KOPT-K1 (cell line): ENCODE measurements around the gene TMEM150C.
"Not testable (repeated sequence)": the region's sequence is repeated elsewhere in the genome, so short reads cannot be mapped to it uniquely, and the experiment has no call there.

Source experiments
- H3K27ac ChIP-seq: fragments of 200-600 bp; sonication (generic); 2 replicates; pipeline ENCODE4 v1.5.1; 2016; ENCODE audit warnings: antibody characterized with exemption, mild to moderate bottlenecking, low read depth, low read length; ENCODE audit not compliant: poor library complexity, severe bottlenecking
- H3K36me3 ChIP-seq: fragments of 200-600 bp; sonication (generic); 2 replicates; pipeline ENCODE4 v1.5.1; 2017; ENCODE audit warnings: antibody characterized with exemption, mild to moderate bottlenecking, low read length, moderate library complexity; ENCODE audit not compliant: insufficient read depth
- H3K9me3 ChIP-seq: fragments of 200-600 bp; sonication (generic); 2 replicates; pipeline ENCODE4 v1.5.1; 2017; ENCODE audit warnings: antibody characterized with exemption, low read length, mild to moderate bottlenecking; ENCODE audit not compliant: insufficient read depth, poor library complexity, severe bottlenecking

The TMEM150C gene

GRCh38 chr4:82551734-82552133 lies 10.1 kb downstream of the TMEM150C start:
- H3K27ac ChIP-seq: no peak overlapping the region
- no peaks in the 10 kb centered on the region for H3K36me3 ChIP-seq
- no peaks in the 10 kb centered on the region for H3K9me3 ChIP-seq

- H3K9me3 ChIP-seq, H3K27ac ChIP-seq, H3K36me3 ChIP-seq: not testable (repeated sequence)
Measured at GRCh38 chr4:82547850-82548249, 13.9 kb downstream of the TMEM150C start.

GRCh38 chr4:82543131-82543530 lies 18.7 kb downstream of the TMEM150C start:
- Histone ChIP-seq H3K36me3 (no peaks in the 10 kb centered on the region), H3K27ac (no peak overlapping the region), H3K9me3 (no peaks in the 10 kb centered on the region)

DNA sequence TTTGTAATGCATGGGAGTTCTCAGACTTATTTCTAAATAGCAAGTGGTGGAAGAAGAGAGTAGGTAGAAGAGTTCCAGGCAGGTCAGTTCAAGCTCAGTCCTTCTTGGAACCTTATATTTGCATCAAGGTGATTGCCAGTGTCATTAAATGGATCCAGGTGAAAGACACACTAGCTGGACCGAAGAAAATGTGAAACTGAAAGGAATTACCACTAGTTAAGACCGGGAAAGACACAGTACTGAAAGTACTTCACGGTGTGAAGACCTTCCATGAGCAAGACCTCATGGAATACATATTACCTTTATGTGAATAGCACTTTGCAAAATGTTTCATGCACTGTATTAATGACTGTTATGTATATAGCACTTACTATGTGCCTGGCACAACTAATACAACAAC lies 19.1 kb downstream of the TMEM150C start:
- Histone ChIP-seq H3K27ac (no peak overlapping the region), H3K36me3 (no peaks in the 10 kb centered on the region), H3K9me3 (no peaks in the 10 kb centered on the region)

GRCh38 chr4:82529322-82529721 lies 32.5 kb downstream of the TMEM150C start:
- H3K9me3 ChIP-seq: no peaks in the 10 kb centered on the region
- no peak overlapping the region for H3K27ac ChIP-seq
- no peaks in the 10 kb centered on the region for H3K36me3 ChIP-seq

DNA sequence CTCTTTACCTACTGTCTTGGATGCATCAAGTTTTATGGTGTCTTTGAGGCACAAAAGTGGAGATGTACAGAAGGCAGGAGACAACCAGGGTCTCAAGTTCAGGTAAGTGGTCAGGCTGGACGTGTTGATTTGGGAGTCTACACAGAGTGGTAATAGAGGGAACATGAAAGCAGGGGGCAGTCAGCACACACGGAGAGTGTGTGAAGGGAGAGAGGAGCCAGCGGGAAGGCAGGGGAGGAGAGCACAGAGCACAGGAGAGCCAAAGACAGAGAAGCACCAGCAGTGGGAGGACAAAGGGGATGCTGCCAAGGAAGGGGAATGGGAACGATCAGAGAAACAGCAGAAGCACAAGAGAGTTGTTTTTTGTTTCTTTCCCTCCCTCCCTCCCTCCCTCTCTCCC lies 32.9 kb downstream of the TMEM150C start:
- no peak overlapping the region for H3K27ac ChIP-seq
- H3K36me3 ChIP-seq: no peaks in the 10 kb centered on the region
- H3K9me3 ChIP-seq: no peaks in the 10 kb centered on the region

GRCh38 chr4:82528074-82528473 lies 33.7 kb downstream of the TMEM150C start:
- no peaks in the 10 kb centered on the region for H3K9me3 ChIP-seq
- no peak overlapping the region for H3K27ac ChIP-seq
- no peaks in the 10 kb centered on the region for H3K36me3 ChIP-seq

DNA sequence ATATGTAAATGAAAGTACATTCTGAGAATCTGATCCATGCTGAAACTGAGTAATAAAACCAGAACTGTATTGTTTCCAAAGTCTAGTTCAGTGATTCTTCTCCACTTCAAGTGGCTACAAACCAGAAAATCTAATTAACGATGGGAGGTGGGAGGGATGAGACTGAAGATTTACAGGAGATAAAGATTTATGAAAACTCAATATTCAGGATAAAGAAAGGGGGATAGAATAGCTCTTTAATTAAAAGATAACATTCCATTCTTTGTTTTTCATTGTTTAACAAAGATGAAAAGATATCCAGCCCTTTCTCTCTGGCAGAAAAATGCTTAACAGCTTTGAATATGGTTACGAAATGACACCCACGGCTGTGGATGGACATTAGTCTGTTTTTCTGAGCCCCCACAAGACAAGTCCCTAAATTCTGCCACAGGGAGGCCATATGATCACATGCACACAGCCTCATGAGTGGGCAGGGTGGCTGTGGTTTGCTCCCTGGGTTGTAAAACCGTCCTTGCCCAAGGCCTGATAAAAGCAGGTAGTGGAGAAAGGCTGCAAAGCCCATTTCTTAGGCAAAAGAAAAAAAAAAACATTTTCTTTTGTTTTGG lies 36.4 kb downstream of the TMEM150C start:
- H3K9me3 ChIP-seq: no peaks in the 10 kb centered on the region
- no peaks in the 10 kb centered on the region for H3K36me3 ChIP-seq
- no peak overlapping the region for H3K27ac ChIP-seq

- Histone ChIP-seq H3K36me3 (no peaks in the 10 kb centered on the region), H3K9me3 (no peaks in the 10 kb centered on the region), H3K27ac (no peak overlapping the region)
Measured at GRCh38 chr4:82524570-82525152, 37.1 kb downstream of the TMEM150C start.

- no peak overlapping the region for H3K27ac ChIP-seq
- H3K9me3 ChIP-seq: no peaks in the 10 kb centered on the region
- no peaks in the 10 kb centered on the region for H3K36me3 ChIP-seq
Measured at GRCh38 chr4:82523179-82523578, 38.6 kb downstream of the TMEM150C start.

- Histone ChIP-seq H3K27ac (no peak overlapping the region), H3K9me3 (no peaks in the 10 kb centered on the region), H3K36me3 (no peaks in the 10 kb centered on the region)
Measured at GRCh38 chr4:82522472-82522871, 39.3 kb downstream of the TMEM150C start.

DNA sequence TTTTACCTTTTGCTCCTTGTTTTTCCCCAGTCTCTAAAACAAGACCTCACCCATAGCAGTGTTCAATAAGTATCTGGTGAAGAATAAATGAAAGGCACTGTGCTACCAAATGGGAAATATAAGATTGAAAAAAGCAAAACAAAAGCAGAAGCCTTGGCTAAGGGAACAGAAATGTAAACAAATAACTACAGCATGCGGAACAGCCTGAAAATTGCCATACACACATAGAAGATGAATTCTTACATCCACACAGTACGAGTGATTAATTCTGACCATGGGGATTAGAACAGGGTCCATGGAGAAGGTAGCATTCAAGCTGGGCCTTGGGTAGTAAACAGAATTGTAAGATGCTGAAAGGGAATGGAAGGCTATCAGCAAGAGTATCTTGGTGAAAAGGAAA lies 40.5 kb downstream of the TMEM150C start:
- Histone ChIP-seq H3K9me3 (no peaks in the 10 kb centered on the region), H3K27ac (no peak overlapping the region), H3K36me3 (no peaks in the 10 kb centered on the region)

GRCh38 chr4:82519776-82520175 lies 42.0 kb downstream of the TMEM150C start:
- Histone ChIP-seq H3K27ac (no peak overlapping the region), H3K9me3 (no peaks in the 10 kb centered on the region), H3K36me3 (no peaks in the 10 kb centered on the region)

- no peaks in the 10 kb centered on the region for H3K36me3 ChIP-seq
- no peak overlapping the region for H3K27ac ChIP-seq
- no peaks in the 10 kb centered on the region for H3K9me3 ChIP-seq
Measured at GRCh38 chr4:82519072-82519471, 42.7 kb downstream of the TMEM150C start.

DNA sequence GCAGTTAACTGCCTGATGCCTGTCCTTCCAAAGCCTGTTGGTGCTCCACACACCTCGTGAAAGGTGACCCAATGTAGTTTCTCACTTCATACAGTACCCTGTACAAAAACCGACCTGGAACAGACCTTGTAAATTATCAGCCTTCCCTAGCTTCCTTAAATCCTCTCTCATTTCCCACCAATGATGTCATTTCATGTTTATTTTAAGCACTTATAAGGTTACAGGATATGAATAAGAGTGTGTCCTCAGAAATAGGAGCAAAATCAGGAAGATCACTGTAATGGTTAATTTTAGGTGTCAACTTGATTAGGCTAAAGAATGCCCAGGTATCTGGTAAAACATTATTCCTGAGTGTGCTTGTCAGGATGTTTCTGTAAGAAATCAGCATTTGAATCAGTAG lies 44.7 kb downstream of the TMEM150C start:
- Histone ChIP-seq H3K36me3 (no peaks in the 10 kb centered on the region), H3K27ac (no peak overlapping the region), H3K9me3 (no peaks in the 10 kb centered on the region)

DNA sequence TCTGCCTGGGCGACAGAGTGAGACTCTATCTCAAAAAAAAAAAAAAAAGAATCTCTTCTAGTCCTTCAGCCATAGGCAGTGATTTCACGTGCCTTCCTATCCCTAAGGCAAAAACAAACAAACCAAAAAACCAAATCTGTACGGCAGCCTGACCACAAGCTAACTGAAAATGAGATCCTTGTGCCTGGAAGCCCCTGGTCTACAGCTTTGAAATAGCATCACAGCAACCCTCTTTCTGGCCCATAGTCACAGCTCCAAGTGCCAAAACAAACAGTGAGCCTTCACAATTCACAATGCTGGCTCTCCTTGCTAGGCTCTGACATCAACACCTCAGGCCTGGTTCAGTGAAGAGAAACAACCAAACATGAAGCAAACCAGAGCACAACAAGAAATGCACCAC lies 46.1 kb downstream of the TMEM150C start:
- H3K27ac ChIP-seq: no peak overlapping the region

More for the DNA sequence above, 46.1 kb downstream of the TMEM150C start:
- H3K36me3 ChIP-seq: no peaks in the 10 kb centered on the region
- no peaks in the 10 kb centered on the region for H3K9me3 ChIP-seq
